ENCODE measurements around the gene SLC25A25.

Gene SLC25A25

DNA sequence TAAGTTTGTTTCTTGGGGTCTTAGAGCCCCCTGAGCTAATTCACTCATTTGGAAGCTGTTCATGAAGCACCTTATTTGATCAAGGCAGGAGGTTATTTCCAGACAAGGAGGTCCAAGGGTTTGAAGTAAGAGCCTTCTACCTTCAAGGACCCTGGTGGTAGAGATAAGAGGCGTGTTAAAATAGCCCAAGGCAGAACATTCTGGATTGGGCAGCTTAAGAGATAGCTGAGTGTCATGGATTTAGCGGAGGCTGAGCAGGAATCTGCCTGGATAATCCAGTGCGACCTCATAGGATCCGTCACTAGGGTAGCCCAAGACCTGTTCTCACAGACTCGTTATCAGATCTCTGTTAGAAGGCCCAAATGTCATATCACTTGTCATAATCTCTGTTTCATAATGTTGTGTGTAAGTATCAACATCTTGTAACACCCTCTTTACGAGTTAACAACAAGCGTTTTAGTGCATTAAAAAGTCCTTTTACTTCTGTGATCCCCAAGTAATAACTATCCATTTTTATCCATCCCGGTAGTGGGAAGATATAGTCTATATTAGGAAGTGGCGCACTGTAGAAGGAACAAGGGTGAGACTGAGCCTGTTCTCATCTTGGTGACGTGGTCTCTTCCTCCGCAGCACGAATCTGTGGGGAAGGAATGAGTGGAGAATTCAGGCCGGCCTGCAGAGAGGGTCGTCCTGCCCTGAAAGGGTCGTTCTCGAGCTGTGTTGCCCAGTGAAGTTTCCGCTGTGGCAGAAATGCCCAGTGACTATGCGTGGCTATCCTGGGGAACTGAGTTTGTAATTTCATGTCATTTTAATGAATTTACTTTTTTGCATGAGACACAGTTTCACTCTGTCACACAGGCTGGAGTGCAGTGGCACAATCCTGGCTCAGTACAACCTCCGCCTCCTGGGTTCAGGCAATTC is 28.8 kb downstream of the SLC25A25 start:
- DNase-seq (ENCODE audit: low read depth in 2 of 2), result no peak

DNA sequence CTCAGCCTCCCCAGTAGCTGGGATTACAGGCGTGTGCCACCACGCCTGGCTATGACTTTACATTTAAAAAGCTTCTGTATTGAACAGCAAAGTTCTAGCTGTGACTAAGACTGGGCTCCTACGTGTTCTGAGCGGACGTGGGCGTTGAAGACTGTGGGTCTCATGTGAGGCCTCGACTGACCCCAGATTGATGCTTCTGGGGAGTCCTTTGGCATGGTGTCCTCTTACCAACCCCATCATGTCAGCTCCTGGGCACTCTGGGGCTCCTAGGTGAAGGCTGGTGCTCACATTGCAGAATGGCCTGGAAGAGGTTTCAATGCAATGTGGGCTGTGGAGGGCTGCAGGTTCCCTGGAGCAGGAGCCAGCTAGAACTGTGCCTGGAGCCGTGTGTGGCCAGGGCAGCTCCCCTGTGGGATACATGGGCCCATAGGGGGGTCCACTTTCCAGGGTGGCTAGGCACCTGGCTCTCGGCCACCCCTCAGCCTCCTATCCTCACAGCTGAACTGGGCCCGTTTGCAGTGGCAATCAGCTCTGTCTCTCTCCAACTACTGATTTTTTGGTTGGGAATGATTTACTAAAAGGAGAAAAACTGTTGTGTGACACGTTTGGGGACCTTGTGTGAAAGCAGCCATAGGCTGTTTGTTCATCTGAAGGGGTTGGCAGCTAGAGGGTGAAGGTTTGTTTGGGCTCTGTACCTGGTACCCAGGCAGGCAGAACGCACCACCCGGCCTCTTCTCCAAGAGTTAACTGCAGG is 29.7 kb downstream of the SLC25A25 start:
- DNase-seq (ENCODE audit: low read depth in 2 of 2), result no peak

DNA sequence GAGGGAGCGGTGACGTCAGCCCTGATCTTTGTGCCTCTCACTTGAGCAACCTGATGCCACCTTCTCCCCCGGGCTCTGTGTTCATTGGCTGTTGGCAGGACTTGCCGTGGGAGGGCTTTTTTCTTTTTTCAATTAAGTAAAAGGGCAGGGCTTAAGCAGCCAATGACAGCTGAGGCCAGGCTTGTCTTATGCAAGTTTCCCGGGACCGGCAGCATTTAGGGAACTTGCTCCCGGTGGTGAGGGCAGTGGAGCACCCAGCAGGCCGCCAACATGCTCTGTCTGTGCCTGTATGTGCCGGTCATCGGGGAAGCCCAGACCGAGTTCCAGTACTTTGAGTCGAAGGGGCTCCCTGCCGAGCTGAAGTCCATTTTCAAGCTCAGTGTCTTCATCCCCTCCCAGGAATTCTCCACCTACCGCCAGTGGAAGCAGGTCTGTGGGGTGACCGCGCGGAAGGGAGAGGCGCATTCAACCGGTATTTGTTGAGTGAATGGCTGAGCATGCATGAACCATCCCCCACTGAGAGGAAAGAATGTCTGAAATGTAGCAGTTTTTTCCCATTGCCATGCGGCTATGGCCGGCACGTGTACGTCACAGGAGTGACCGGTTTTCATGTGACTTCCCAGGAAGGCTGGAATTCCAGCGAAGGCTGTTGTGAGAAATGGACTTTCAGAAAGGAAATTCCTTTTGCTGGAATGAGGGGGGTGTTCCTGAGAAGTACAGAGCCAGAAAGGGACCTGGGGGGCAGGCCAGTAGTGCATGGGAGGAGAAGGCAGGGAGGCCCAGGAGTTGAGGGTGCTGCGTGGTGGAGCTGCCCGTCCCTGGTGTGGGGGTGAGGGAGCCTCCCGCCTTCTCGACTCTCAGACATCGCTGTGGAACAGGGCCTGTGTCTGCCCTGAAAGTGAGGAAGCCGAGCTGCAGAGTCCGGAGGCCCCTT is 30.5 kb downstream of the SLC25A25 start:
- peak; percentile 53 to 68 for DNase-seq (ENCODE audit: low read depth in 2 of 2)

DNA sequence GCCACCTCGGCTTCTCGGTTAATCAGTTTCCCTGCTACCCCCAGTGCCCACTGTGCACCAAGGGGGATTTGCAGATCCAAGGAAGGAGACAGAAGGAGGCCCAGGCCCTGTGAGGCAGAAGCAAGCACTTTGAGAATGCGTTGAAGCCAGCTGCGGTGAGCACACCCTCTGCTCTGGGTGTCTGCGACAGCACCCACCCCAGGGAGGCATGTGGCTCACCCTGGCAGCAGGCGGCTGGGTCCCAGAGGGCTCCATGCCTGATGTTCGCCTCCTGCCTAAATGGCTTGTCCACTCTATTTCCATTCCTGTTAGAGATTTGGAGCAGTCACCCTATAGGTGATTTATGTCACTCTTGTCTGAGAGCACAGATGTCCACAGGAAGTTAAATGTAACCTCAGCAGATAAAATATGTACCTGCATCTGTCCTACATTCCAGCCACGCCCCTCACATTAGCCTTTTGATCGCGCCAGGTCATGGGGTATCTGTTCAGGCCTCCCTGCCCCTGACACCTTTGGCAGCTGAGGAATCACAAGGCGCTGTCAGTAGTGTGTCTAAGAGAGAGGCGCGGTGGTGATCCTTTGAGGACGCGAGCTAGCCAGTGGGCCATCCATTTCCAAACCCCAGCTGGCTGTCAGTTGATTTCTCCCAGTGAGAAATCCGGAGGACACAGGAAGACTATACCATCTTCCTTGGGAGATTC is 31.3 kb downstream of the SLC25A25 start:
- DNase-seq (ENCODE audit: low read depth in 2 of 2), result no peak

DNA sequence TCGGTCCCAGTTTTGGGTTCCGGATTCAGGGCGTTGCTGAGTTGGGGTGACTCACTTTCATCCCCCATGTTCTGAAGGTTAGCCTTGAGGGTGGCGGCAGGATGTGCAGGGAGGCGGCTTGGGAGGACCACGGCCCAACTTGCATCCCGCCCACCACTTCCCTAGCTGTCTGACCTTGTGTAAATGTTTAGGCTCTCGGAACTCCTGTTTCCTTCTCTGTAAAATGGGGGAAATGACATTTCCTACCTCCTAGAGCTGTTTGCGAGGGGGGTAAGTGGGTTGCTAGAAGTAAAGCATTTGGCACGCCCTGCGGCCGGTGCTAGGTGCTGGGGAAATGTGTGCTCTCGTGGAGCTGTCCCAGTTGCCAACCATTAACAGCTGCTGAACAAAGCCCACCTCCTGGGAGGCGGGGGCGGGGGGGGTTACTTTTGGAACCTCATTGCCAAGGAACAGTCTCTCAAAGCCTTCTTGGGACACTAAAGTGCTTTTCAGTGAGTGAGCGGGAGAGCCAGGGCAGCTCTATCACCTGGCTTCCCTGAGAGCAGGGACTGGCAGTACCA is 32.0 kb downstream of the SLC25A25 start:
- no peak for DNase-seq (ENCODE audit: low read depth in 2 of 2)

DNA sequence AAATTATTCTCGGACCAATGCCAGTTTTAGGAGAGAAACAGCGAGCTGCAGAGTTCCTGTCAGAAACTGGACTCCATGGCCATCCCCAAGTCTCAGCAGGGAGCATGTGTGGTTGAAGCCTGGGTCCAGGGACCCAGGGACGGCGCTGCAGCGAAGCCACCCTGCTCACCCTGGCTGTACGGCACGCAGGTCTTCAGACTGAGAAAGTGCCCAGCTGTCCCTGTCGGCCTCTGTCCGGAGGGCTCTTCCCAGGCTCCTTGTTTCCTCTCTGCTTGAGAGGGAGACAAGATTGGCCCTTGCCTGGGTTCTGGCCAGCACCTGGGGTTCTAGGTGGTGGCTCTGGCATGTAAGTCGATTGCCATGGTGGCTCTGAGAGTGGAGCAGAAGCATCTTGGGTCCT is 32.5 kb downstream of the SLC25A25 start:
- no peak for DNase-seq (ENCODE audit: low read depth in 2 of 2)

DNA sequence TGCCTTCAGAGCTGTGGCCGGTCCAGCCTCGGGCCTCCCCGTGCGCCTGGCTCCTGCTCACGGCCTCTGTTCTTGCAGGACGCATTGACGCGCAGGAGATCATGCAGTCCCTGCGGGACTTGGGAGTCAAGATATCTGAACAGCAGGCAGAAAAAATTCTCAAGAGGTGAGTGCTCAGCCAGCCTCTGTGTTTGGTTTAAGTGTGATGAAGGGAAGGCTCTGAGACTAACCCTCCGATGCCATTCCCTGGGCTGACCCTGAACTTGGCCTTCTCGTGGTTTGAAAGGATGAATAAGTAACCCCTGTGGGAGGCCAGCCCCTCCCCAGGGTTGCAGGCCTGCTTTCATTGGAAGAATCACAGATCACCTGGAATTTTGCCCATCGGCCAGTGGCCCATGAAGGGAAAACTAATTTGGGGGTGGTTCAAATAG is 33.2 kb downstream of the SLC25A25 start:
- no peak for DNase-seq (ENCODE audit: low read depth in 2 of 2)

DNA sequence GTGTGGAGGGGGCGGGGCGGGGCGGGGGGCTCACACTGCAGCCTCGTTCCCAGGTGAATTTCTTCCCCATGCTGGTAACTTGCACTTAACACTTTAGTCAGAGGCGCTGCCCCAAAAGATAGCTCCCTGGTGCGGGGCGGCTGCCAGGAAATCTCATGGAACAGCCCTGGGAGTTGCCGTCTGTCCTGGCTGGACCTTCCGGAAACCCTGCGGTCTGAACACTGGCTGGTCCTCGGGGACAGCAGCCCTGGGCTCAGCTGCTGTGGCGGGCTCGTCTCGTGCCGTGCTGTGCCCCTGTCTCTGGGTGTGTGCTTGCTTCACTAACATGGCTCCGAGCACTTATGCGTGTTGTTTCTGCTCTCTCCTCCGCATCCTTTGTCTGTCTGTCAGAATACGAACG is 33.7 kb downstream of the SLC25A25 start:
- DNase-seq (ENCODE audit: low read depth in 2 of 2), result no peak

DNA sequence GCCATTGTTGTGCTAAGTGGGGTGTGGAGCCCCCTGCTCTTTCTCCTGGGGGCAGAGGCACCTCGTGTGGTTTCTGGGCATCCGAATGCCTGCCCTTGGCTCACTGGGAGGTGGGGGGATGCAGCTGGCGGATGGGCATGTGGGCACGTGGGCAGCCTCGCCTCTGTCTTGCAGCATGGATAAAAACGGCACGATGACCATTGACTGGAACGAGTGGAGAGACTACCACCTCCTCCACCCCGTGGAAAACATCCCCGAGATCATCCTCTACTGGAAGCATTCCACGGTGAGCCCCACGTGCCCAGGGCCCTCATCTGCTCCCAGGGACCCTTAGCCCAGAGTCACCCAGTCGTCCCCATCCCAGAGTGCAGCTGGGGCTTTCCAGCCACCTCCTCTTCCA is 34.2 kb downstream of the SLC25A25 start:
- no peak for DNase-seq (ENCODE audit: low read depth in 2 of 2)

DNA sequence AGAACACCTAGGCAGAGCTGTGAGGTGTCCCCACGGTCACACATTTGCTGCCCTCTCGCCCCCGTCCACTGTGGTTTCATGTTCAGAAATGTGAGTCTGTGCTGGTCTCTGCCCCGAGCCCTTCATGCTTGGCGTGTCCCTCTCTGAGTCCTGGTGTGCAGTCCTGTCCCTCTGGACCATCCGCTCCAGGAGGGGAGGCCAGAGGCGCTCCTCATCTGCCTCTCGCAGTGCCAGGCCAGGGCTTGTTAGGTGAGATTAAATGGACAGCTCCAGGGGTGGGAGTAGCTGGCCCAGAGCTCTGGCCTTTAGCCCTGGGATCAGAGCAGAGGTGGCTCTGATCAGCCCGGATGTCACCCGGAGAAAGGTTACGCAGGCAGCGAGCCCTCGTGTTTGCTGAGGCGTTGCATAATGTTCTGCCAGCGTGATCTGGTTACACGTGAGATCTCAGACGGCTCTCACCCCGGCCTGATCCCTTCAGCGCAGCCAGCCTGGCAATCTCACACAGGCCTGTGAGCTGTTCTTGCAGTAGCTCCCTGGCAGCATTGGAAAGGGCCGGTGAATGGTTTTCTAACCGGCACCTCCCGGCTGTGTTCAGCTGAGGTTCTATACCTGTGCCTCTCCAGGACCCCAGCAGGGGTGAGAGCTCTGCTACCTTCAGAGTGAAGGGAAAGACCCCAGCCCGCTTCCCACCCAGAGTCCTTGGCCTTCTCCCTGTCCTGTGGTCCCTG is 35.0 kb downstream of the SLC25A25 start:
- DNase-seq (ENCODE audit: low read depth in 2 of 2), result no peak

DNA sequence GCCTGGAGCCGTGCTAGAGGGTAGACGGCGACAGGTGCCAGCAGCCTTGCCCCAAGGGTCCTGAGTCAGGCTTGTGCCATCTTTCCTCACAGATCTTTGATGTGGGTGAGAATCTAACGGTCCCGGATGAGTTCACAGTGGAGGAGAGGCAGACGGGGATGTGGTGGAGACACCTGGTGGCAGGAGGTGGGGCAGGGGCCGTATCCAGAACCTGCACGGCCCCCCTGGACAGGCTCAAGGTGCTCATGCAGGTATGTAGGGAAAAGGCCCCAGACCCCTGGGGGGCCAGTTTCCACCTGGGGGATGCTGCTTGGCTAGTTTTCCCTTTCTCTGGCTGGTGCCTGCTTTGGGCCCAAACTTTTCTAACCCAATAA is 35.5 kb downstream of the SLC25A25 start:
- no peak for DNase-seq (ENCODE audit: low read depth in 2 of 2)

DNA sequence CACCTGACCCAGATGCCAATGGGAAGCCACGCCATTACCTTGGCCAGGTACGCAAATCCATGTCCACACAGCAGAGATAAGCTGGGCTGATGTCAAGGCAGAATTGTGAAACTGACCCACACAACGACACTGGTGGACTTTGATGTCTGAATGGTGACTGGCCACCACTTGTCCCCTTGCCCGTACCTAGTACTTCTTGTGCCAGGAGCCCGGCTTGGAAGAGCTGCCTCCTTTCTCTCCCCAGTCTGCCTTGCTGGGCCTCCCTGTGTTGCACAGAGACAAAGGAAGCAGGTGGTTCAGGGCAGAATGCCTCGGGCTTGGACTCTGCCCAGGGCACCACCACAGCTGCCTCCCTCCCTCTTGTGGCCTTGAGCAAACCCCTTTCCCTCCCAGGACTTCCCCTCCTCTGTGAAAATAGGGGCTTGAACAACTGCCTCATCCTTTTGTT is 36.2 kb downstream of the SLC25A25 start:
- no peak for DNase-seq (ENCODE audit: low read depth in 2 of 2)

DNA sequence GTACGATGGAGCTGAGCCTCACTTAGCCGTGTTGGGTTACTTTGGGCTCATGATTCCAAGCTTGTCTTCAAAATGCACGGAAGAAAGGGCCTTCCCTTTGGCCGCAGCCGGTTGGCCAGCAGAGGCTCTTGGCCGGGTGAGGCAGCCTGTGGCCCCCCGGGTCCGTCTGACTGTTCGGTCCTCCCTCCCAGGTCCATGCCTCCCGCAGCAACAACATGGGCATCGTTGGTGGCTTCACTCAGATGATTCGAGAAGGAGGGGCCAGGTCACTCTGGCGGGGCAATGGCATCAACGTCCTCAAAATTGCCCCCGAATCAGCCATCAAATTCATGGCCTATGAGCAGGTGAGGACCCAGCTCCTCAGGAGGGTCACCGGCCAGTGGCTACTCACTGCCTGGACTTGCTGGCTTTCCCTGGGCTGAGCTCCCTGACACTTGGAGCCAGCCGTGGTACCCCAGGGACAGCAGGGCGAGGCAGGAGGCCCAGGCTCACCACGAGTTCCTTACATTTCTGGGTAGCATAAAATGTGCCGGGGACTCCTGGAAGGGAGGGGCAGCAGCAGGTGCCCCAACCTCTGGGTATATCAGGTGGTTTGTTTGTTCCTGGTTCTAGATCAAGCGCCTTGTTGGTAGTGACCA is 37.6 kb downstream of the SLC25A25 start:
- DNase-seq (ENCODE audit: low read depth in 2 of 2), result no peak

DNA sequence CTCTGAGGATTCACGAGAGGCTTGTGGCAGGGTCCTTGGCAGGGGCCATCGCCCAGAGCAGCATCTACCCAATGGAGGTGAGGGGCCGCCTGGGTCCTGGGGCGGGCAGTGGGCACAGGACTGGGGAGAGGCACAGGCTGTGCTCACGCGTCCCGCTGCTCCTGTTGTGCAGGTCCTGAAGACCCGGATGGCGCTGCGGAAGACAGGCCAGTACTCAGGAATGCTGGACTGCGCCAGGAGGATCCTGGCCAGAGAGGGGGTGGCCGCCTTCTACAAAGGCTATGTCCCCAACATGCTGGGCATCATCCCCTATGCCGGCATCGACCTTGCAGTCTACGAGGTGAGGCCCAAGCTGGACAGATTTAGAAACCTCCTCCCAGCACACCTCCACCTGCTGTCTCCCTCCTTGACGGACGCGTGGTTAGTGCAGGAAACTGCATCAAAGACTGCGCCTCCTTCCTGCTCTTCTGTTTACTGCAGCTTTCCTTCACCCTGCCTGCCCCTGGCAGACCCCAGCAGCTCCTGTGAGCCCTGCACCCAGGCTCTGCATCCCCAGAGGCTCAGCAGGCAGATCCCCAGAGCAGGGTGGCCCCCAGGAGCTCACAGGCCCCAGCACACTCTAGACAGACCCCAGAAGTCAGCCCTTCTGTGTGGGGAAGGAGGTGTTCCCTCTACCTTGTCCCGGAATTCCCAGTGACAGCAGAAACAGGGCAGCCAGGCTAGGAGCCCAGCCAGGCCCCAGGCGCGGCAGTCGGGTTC is 38.3 kb downstream of the SLC25A25 start:
- DNase-seq (ENCODE audit: low read depth in 2 of 2), result no peak

DNA sequence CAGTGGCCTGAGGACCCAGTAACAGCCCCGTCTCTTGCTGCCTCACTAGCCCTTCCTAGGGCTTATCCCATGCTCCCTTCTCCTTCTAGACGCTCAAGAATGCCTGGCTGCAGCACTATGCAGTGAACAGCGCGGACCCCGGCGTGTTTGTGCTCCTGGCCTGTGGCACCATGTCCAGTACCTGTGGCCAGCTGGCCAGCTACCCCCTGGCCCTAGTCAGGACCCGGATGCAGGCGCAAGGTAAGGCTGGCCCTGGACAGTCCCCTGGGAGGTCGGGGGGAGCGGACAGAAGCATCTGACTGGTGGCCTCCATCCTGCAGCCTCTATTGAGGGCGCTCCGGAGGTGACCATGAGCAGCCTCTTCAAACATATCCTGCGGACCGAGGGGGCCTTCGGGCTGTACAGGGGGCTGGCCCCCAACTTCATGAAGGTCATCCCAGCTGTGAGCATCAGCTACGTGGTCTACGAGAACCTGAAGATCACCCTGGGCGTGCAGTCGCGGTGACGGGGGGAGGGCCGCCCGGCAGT is 39.0 kb downstream of the SLC25A25 start:
- no peak for DNase-seq (ENCODE audit: low read depth in 2 of 2)

DNA sequence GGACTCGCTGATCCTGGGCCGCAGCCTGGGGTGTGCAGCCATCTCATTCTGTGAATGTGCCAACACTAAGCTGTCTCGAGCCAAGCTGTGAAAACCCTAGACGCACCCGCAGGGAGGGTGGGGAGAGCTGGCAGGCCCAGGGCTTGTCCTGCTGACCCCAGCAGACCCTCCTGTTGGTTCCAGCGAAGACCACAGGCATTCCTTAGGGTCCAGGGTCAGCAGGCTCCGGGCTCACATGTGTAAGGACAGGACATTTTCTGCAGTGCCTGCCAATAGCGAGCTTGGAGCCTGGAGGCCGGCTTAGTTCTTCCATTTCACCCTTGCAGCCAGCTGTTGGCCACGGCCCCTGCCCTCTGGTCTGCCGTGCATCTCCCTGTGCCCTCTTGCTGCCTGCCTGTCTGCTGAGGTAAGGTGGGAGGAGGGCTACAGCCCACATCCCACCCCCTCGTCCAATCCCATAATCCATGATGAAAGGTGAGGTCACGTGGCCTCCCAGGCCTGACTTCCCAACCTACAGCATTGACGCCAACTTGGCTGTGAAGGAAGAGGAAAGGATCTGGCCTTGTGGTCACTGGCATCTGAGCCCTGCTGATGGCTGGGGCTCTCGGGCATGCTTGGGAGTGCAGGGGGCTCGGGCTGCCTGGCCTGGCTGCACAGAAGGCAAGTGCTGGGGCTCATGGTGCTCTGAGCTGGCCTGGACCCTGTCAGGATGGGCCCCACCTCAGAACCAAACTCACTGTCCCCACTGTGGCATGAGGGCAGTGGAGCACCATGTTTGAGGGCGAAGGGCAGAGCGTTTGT is 39.6 kb downstream of the SLC25A25 start:
- no peak for DNase-seq (ENCODE audit: low read depth in 2 of 2)

DNA sequence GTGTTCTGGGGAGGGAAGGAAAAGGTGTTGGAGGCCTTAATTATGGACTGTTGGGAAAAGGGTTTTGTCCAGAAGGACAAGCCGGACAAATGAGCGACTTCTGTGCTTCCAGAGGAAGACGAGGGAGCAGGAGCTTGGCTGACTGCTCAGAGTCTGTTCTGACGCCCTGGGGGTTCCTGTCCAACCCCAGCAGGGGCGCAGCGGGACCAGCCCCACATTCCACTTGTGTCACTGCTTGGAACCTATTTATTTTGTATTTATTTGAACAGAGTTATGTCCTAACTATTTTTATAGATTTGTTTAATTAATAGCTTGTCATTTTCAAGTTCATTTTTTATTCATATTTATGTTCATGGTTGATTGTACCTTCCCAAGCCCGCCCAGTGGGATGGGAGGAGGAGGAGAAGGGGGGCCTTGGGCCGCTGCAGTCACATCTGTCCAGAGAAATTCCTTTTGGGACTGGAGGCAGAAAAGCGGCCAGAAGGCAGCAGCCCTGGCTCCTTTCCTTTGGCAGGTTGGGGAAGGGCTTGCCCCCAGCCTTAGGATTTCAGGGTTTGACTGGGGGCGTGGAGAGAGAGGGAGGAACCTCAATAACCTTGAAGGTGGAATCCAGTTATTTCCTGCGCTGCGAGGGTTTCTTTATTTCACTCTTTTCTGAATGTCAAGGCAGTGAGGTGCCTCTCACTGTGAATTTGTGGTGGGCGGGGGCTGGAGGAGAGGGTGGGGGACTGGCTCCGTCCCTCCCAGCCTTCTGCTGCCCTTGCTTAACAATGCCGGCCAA is 40.4 kb downstream of the SLC25A25 start:
- no peak for DNase-seq (ENCODE audit: low read depth in 2 of 2)

Data from stimulated activated CD8-positive, alpha-beta memory T cell treated with anti-CD3 and anti-CD28 coated beads, Interleukin-7, amount 100 ng/mL, for 4 hours (primary cell).